RPMI8226 (cell line): ENCODE results near the gene UNC13A.
A peak's percentile ranks its signal among the peaks of the same experiment; 100 is the strongest.

Experiments
- DNase-seq: peaks from one replicate; pipeline ENCODE4 v3.0.0-alpha.2; 2015

UNC13A gene

DNA sequence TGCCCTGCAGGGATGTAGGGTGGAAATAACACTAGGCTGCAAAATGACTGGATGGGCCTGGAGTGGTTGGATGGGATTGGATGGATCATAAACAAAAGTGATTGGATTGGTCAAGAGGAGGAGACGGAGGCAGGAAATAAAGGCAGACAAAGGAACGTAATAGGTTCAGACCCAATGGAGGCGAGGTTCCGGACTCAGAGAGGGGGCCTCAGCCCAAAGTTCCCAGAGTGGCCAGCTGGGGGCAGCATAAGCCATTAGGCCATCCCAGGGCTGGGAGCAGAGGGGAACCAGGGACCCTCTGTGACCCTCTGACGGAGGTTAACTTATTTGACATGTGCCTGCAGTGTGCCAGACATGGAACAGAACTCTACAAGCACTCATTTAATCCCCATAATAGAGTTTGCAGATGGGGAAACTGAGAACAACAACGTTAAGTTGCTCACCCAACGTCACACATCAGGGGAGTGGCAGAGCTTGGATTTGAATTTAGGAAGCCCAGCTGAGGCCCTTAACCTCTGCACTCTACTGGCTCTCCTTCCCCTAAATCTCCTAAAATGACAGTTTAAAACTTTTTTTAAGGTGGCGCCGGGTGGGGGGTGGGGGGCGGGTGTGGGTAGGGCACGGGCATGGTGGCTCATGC is 15.8 kb upstream of the UNC13A start:
- peak; percentile 35 for DNase-seq

GRCh38 chr19:17695198-17695597 is 7.0 kb upstream of the UNC13A start:
- DNase-seq: no peak

- DNase-seq: no peak
Observed at GRCh38 chr19:17692566-17692965, 4.4 kb upstream of the UNC13A start.

- DNase-seq: no peak
Observed at GRCh38 chr19:17688853-17689595, 870 bp upstream of the UNC13A start.

DNA sequence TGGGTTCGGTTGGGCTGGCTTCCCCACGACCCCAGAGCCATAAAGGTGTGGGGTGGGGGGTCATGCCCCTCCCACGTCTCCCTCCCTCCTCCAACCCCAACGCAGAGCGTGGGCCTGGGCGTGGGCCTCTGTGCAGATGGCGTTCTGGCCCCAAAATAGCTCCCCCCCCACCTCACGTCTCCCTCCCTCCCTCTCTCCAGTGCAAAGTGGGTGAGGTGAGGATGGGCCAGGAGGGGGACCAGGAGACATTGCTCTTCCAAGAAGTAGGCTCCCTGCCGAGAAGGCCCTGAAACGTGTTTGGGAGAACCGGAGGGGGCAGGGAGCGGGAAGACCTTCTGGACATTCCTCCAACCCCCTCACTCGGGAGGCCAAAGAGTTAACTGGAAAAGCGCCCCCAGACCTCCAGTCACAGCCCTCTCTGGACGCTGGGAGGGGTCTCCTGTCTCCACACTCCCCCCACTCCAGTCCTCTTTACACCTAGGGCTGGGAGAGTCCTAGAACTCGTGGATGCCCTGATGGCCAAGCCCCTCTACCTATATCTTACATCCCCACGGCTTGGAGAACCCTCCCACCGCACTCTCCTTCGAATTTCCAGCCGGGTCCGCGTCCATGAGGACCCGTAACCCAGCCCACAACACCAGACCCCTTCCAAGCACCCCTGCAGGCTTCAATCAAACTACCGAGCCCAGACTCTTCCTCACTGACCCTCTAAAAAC is 855 bp downstream of the UNC13A start:
- no peak for DNase-seq

DNA sequence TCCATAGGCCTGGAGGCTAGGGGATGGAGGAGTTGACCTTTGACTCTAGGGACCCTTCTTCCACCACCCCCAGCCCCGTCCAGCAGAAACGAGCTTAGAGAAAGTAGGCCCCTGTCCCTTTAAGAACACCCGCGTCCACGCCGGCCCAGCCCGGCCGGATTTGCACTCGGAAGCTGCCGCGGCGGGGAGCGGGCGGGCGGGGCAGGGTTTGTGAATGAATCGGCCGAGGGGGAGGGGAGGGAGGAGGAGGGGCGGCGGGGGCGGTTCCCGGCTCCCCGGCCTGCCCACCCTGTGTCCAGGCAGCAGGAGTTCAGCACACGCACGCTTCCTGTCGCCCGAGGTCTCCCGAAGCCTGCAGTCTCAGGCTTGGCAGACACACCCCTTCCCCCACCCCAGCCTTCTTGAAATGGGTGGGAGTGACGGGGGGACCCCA is 1.5 kb downstream of the UNC13A start:
- no peak for DNase-seq

GRCh38 chr19:17686023-17686521 is 2.1 kb downstream of the UNC13A start:
- no peak for DNase-seq

DNA sequence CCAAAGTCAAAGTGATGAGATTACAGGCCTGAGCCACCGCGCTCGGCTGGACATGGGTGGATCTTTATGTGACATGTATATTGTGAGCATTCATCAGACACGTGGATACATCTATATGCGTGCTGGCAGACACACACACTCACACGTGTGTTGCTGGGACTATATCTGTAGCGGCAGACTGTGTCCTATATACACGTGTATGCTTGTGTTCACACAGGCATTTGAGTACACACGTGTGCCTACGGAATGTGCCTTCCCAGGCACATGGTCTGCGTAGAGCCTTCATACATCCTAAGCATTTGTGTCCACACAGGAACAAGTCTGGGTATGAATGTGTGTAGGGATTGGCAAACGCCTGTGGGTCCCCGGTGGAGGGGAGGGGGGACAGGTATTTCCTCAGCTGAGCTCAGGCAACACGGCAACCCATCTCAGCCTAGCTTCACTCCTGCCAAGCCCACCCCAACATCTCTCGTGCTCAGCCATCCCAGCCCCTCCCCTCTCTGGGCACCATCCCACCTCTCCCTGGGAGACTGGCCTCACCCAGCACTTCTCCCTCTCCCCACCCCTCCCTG is 2.6 kb downstream of the UNC13A start:
- DNase-seq: no peak

DNA sequence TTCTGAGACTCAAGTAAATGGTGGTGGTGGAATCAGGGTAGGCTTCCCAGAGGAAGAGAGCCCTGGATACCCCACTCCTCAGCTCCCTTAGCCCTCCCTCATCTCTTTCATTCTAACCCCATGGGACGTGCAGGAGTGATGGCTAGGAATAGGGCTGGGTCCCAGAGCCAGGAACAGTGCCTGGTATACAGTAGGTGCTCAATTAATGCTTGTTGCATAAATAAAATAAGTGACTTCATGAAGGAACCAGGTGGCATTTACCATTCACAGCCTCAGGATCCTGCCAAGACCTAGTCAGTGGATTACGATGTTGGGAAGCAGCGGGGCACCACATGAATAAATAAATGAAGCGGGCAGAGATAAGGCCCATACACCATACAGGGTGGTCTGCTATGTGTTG is 3.9 kb downstream of the UNC13A start:
- DNase-seq: no peak

DNA sequence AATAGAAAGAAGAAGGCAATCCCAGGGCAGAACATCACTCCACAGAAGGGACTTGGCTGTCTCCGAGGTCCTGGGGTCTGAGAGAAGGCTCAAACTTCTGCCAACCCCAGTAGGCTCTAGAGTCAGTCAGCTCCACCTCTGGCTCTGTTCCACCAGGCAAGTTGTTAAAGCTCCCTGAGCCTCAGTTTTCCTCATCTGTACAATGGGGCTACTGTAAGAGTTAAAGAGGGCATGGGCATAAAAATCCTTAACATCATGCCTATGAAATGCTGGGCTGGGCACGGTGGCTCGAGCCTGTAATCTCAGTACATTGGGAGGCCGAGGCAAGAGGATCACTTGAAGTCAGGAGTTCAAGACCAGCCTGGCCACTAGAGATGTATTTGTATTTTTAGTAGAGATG is 5.1 kb downstream of the UNC13A start:
- no peak for DNase-seq

- no peak for DNase-seq
Observed at GRCh38 chr19:17682273-17682672, 5.9 kb downstream of the UNC13A start.

DNA sequence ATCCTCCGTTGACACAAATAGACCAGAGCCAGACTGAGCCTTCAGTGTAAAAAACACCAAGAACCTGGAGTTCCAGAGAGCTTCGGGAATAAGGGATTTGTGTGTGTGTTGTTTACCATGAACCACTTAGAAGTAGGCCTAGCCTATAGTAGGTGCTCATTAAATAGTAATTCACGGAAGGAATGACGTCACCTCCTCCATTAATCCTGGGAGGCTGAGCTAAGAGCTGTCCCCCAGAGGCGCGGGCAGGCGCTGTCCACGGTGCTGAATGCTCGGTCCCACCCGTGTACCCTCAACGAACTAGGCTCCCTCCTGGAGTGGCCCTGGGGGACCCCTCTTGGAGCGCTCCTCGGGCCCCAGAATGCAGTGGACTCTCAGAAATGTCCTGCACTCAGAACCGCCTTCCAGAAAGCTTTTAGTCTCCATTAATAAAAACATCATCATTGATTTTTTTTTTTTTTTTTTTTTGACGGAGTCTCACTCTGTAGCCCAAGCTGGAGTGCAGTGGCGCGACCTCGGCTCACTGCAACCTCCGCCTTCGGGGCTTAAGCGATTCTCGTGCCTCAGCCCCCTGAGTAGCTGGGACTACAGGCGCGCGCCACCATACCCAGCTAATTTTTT is 6.5 kb downstream of the UNC13A start:
- DNase-seq: peak; percentile 60

GRCh38 chr19:17680230-17680722 is 7.9 kb downstream of the UNC13A start:
- peak; percentile 50 for DNase-seq

- no peak for DNase-seq
Observed at GRCh38 chr19:17679526-17680229, 8.5 kb downstream of the UNC13A start.

GRCh38 chr19:17678836-17679235 is 9.3 kb downstream of the UNC13A start:
- DNase-seq: no peak

DNA sequence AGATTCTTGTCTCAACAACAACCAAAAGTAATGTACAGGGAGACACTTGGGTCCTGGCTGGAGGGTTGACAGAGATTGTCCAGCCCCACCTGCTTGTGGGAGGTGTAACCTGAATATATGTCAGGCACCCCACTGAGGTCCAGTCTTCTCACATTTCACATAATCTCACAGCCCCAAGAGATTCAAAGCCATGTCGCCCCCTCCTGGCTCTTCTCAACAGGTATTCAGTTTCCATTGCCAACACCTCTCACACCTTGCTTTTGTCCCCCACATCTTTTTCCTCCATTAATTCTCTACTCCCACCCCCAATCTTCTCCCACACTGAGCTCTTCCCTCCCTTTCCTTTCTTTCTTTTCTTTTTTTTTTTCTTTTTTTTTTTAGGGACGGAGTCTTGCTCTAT is 11.2 kb downstream of the UNC13A start:
- DNase-seq: peak; percentile 26

GRCh38 chr19:17676295-17676694 is 11.9 kb downstream of the UNC13A start:
- no peak for DNase-seq

- DNase-seq: no peak
Observed at GRCh38 chr19:17673937-17674799, 14.0 kb downstream of the UNC13A start.

DNA sequence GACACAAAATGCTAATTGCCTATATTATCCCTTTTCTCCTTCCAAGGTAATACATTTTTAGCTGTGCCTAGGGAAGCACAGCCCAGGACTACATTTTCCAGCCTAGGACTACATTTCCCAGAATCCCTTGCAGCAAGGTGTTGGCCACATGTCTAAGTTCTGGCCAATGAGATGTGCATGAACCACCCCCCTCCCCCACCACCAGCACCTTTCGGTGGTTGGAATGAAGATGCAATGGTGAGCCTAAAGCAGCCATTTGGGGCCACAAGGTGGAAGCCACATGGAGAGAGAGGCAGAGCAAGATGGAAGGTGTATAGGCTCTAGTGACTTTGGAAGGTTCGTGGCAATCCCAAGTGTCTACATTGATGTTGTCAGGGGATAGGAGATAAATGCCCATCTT is 16.2 kb downstream of the UNC13A start:
- peak; percentile 44 for DNase-seq

- no peak for DNase-seq
Observed at GRCh38 chr19:17669419-17669818, 18.7 kb downstream of the UNC13A start.

DNA sequence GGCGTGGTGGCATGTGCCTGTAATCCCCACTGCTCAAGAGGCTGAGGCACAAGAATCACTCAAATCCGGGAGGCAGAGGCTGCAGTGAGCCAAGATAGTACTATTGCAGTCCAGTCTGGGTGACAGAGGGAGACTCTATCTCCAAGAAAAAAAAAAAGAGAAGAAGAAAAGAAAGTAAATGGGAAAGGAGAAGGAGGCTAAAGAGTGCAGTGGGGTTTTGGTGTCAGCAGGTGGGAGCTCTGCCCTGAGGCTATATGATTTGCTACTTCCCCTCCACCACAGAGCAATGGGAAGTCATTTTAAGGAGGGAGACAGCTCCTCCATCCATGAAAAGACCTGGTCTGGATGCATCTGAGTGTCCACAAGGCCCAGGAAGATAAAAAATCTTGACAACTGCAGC is 23.1 kb downstream of the UNC13A start:
- no peak for DNase-seq
